ENCODE measurements around the gene PALM. TPM values are rescaled to one million over a fixed set of nuclear protein-coding genes. Genes with fewer than 3 reads are reported as not detected.

Gene PALM
- total RNA-seq, 4 donors from 2014 or later: 7.5 to 33.8 (median 21.6) TPM

GRCh38 chr19:731000-731399 lies 22.3 kb downstream of the PALM start:
- no peak overlapping the region for H3K4me3 ChIP-seq
- DNase-seq: no peak
- H3K27me3 ChIP-seq: no peaks in the 10 kb centered on the region
- TF ChIP-seq CTCF (IDR thresholded peaks at IDR 0.05) (no peak), POLR2A (IDR thresholded peaks at IDR 0.05) (no peak)
- no peaks in the 10 kb centered on the region for H3K9me3 ChIP-seq
- no peak overlapping the region for H3K27ac ChIP-seq
- no peaks in the 10 kb centered on the region for H3K4me1 ChIP-seq
- H3K36me3 ChIP-seq: no peaks in the 10 kb centered on the region

DNA sequence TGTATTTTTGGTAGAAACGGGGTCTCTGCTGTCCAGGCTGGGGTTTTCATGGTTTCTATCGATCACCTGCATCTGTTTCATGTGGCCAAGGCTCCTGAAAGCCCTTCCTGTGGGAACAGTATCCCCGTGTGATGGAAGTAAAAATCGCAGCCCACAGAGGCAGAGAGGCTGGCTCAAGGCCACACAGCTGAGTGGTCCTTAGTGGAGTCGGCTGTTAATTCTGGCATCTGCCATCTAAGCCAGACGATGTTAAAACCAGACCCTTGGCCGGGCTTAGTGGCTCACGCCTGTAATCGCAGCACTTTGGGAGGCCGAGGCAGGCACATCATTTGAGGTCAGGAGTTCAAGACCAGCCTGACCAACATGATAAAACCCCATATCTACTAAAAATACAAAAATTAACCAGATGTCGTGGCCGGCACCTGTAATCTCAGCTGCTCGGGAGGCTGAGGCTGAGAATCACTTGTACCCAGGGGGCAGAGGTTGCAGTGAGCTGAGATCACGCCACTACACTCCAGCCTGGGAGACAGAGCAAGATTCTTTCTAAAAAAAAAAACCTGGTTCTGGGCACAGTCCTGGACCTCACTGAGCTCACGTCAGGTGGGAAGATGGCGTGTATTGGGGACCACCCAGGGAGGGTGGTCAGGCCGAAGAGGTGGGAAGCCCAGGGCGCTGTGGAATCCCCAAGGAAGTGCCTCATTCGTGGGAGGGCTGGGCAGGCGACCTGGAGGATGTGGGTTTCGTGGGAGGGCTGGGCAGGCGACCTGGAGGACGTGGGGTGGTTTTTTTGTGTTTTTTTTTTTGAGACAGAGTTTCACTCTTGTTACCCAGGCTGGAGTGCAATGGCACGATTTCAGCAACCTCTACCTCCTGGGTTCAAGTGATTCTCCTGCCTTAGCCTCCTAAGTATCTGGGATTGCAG lies 23.7 kb downstream of the PALM start:
- TF ChIP-seq CTCF (IDR thresholded peaks at IDR 0.05) (no peak), POLR2A (IDR thresholded peaks at IDR 0.05) (no peak)
- Histone ChIP-seq H3K9me3 (no peaks in the 10 kb centered on the region), H3K36me3 (no peaks in the 10 kb centered on the region), H3K27me3 (no peaks in the 10 kb centered on the region), H3K4me1 (no peaks in the 10 kb centered on the region), H3K27ac (no peak overlapping the region), H3K4me3 (no peak overlapping the region)
- DNase-seq: no peak

- H3K4me3 ChIP-seq: no peak overlapping the region
- TF ChIP-seq CTCF (IDR thresholded peaks at IDR 0.05) (no peak), POLR2A (IDR thresholded peaks at IDR 0.05) (no peak)
- peaks cover 0 to 18% (median 0%) of the 10 kb centered on the region in 4 donors for H3K4me1 ChIP-seq
- DNase-seq: no peak
- H3K27ac ChIP-seq: peak overlapping the region in 2 of 4 donors; percentile 5 to 42
- H3K27me3 ChIP-seq: no peaks in the 10 kb centered on the region
- H3K36me3 ChIP-seq: no peaks in the 10 kb centered on the region
- H3K9me3 ChIP-seq: no peaks in the 10 kb centered on the region
Measured at GRCh38 chr19:734716-735115, 26.0 kb downstream of the PALM start.

DNA sequence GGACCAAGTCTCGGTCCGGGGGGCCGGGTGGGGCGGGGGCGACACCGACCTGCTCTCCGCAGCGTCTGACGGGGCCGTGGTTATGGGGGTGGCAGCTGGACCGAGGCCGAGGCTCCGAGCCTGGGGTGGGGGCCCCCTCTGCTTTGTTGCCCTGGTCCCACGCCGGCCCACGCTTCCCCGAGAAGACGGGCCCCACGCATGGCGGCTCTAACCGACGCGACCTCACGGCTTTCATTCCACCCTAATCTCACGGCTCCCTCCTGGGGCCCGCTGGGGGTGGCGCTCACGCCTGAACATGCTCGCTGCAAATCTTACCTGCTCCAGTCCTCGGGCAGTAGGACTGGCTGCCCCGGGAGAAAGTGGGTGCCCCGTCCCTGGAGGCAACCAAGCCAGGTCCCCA lies 27.4 kb downstream of the PALM start:
- Histone ChIP-seq H3K4me1 (peaks cover 0 to 18% (median 0%) of the 10 kb centered on the region in 4 donors), H3K4me3 (no peak overlapping the region), H3K27me3 (no peaks in the 10 kb centered on the region), H3K36me3 (no peaks in the 10 kb centered on the region), H3K9me3 (no peaks in the 10 kb centered on the region), H3K27ac (no peak overlapping the region)
- DNase-seq: no peak
- no peak for TF ChIP-seq POLR2A (IDR thresholded peaks at IDR 0.05)

DNA sequence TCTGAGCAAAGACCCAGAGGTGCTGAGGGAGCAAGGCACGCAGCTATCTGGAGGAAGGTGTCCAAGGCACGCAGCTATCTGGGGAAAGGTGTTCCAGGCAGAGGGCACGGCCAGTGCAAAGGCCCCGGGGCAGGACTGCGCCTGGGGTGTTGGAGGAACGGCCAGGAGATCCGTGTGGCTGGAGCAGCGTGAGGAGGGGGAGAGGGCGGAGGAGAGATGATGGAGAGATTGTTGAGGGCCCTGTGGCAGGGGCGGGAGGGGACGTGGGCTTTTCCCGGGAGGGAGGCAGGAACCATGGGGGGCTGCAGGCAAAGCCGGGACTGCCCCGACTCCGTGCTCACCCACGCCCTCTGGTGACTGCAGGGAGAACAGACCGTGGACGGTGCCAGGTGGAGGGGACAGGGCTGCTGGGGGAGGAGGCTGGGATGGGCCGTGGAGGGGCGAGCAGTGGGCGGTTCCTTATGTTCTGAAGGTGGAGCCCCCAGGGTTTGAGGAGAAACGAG lies 28.9 kb downstream of the PALM start:
- Histone ChIP-seq H3K36me3 (no peaks in the 10 kb centered on the region), H3K4me3 (no peak overlapping the region), H3K4me1 (peaks cover 0 to 20% (median under 1%) of the 10 kb centered on the region in 4 donors), H3K9me3 (no peaks in the 10 kb centered on the region), H3K27ac (peak overlapping the region in 3 of 4 donors; percentile 80 to 94 (median 90)), H3K27me3 (no peaks in the 10 kb centered on the region)
- peak; percentile 28 to 79 (median 67) for DNase-seq
- TF ChIP-seq POLR2A (IDR thresholded peaks at IDR 0.05) (no peak), CTCF (IDR thresholded peaks at IDR 0.05) (peak in 5 of 6 experiments; percentile 25 to 72 (median 63))

DNA sequence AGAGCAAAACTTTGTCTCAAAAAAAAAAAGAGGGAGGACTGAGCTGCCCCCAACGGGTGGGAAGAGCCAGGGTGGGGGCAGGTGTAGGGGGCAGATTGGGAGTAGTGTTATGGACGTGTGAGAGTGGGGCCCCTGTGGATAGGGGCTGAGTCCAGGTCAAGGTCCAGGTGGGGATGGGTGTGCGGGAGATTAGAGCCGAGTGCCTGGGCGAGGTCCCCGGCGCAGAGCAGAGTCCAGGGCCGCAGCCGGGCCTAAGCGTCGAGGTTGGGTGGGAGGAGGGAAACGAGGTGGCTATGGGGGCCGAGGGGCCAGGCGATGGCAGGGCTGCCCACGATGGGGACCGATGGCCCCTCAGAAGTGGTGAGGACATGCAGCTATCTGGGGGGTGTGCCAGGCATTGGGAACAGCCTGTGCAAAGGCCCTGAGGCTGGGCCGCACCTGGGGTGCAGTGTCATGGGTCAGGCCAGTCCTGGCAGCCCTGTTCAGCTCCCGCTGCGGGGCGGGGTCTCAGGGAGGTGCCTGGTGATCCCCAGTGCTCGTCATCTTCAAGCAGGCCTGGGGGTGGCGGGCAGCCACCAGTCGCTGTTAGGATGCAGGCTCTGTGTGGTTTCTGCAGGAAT lies 29.9 kb downstream of the PALM start:
- TF ChIP-seq CTCF (IDR thresholded peaks at IDR 0.05) (peak in 1 of 6 experiments; percentile 23), POLR2A (IDR thresholded peaks at IDR 0.05) (peak; percentile 46 to 78)
- no peaks in the 10 kb centered on the region for H3K9me3 ChIP-seq
- H3K36me3 ChIP-seq: no peaks in the 10 kb centered on the region
- peak overlapping the region in 1 of 4 donors; percentile 14 for H3K4me3 ChIP-seq
- peak overlapping the region in 3 of 4 donors; percentile 80 to 94 (median 90) for H3K27ac ChIP-seq
- no peaks in the 10 kb centered on the region for H3K27me3 ChIP-seq
- peaks cover 0 to 27% (median 1%) of the 10 kb centered on the region in 4 donors for H3K4me1 ChIP-seq
- peak in 2 of 3 donors; percentile 90 to 92 for DNase-seq
